AG04450 (cell line): Measurements from ENCODE around the gene NDUFS7. TPM values are rescaled to one million over a fixed set of nuclear protein-coding genes. Genes with fewer than 3 reads are reported as not detected.

Source experiments
- CTCF ChIA-PET: fragments of 300-600, 350-600 bp; formaldehyde crosslinking; extraction: SDS; loops from one replicate; lab custom pipeline; 2022; ENCODE audit warnings: antibody characterized with exemption, inconsistent platforms; lab: Charles Lee
- POLR2A ChIA-PET: fragments of 350-600 bp; formaldehyde crosslinking; extraction: SDS; loops from one replicate; lab custom pipeline; 2021; ENCODE audit warnings: antibody characterized with exemption, inconsistent platforms; lab: Yijun Ruan, JAX
- DNase-seq: peaks from one replicate; pipeline ENCODE4 v3.0.0-alpha.2; 2011; ENCODE audit warnings: low read depth, low spot score
- H3K27ac ChIP-seq: one replicate; pipeline ENCODE4 v1.5.1; 2012; ENCODE audit warnings: low read depth, low read length, control low read depth
- H3K27me3 ChIP-seq: one replicate; pipeline ENCODE4 v1.6.0; 2012; ENCODE audit warnings: low read length; ENCODE audit not compliant: control insufficient read depth, insufficient read depth
- H3K4me3 ChIP-seq: 2 replicates; pipeline ENCODE4 v1.5.1; 2011; ENCODE audit warnings: mild to moderate bottlenecking, low read depth, low read length, control low read depth
- H3K9me3 ChIP-seq: 2 replicates; pipeline ENCODE4 v1.5.1; 2012; ENCODE audit warnings: low read length; ENCODE audit not compliant: control insufficient read depth, insufficient read depth
- polyA plus RNA-seq: library from polyadenylated mRNA; depleted of rRNA; stranded (reverse); fragments of >200 nt; gene quantifications from 2 replicates; pipeline ENCODE4 v1.2.3, GENCODE V29; 2011
- TF ChIP-seq, protein P1 (sequence below): IDR thresholded peaks from 2 replicates; pipeline ENCODE4 v1.5.1; 2011; ENCODE audit warnings: low read depth, low read length, control low read depth, inconsistent platforms

The NDUFS7 gene
- polyA plus RNA-seq, 1 experiment: 26.1 TPM

DNA sequence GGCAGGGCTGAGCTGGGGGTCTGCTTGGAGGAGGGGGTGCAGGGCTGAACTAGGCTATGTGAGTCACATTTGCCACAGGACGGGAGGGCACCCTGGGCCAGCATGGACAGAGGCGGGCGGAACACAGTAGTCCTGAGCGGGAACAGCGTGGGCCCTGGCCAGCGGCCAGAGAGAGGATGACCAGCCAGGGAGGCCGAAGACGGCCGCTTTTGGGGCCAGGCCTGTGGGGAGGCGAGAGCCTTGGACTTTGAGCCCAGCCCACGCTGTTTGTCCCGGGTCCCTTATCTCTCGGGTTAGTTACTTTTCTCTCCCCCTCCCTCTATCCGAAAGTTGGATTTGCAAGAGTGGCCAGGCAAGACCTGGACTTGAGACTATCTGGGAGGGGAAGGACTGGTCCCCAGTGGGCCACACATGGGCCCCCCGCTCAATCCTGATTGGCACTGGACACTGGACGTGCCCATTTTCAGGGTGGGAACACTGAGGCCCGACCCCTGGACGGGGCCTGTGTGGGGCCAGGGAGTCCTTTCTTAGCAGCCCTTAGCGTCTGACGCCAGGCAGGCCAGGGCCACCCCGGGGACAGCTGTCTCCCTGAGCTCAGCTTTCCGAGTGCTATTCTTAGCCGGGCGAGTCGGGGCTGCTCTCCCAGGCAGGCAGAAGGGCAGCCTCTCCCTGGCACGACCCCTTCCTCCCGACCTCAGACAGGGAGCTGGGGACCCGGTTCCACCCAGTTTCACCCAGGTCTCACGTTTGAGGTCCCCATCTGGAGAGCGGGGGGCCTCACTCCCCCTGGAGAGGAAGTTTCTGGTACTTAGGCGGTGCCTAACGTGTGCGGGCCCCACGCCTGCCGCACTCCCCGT lies 16.8 kb downstream of the NDUFS7 start:
- TF ChIP-seq, protein P1, sequence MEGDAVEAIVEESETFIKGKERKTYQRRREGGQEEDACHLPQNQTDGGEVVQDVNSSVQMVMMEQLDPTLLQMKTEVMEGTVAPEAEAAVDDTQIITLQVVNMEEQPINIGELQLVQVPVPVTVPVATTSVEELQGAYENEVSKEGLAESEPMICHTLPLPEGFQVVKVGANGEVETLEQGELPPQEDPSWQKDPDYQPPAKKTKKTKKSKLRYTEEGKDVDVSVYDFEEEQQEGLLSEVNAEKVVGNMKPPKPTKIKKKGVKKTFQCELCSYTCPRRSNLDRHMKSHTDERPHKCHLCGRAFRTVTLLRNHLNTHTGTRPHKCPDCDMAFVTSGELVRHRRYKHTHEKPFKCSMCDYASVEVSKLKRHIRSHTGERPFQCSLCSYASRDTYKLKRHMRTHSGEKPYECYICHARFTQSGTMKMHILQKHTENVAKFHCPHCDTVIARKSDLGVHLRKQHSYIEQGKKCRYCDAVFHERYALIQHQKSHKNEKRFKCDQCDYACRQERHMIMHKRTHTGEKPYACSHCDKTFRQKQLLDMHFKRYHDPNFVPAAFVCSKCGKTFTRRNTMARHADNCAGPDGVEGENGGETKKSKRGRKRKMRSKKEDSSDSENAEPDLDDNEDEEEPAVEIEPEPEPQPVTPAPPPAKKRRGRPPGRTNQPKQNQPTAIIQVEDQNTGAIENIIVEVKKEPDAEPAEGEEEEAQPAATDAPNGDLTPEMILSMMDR: no peak
- Histone ChIP-seq H3K9me3 (no peaks in the 10 kb centered on the region; the same call in 1 of the 2 replicates), H3K27ac (no peak overlapping the region), H3K27me3 (no peaks in the 10 kb centered on the region), H3K4me3 (peak overlapping the region; percentile 70)
- POLR2A ChIA-PET: interaction anchor here (0.5 to 0.6 kb wide), 2 partner anchors 55 to 131 kb away, joined by 3 to 5 read pairs; no protein-coding TSS in a partner anchor
- DNase-seq: no peak
- CTCF ChIA-PET: no interaction called here

DNA sequence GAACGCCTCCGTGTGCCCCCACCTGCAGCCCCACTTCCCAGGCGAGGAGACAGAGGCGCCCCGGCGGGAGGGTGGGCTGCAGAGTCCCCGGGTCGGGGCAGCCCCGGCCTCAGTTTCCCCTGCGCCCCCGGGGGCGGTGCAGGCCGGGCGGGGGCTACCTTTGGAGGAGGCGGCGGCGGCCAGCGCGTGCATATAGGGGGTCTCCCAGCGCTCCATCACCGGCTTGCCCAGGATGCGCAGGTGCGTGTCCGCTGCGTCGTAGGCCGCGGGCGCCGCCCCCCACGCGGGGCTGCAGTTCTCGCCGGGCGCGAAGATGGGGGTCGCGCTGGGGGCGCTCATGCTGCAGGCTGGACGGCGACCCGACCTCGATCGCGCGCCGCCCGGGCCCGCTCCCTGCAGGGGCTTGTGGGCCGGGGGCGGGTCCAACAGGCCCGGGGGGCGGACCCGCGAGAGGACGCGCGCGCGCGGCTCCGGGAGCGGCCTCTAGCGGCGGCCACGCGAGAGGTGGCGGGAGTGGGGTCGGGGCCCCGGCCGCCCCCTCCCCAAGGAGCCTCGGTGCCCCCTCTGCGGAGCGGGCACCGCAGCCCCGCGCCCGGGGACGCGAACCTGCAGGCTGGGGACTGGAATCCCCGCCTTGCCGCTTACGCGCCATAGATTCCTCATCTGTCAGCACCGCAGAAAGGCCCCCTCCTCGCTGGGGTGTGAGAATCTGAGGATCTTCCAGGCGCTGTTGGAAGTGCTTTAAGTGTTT lies 17.6 kb downstream of the NDUFS7 start, which contains the start of gene GAMT:
Gene GAMT, minus strand, starts transcription at position 405 of the 751 bp plus-strand sequence. Its CDS starts 66 bp downstream, at position 339.
- ChIA-PET POLR2A (interaction anchor here (0.5 to 0.6 kb wide), 2 partner anchors 54 to 132 kb away, joined by 3 to 5 read pairs; no protein-coding TSS in a partner anchor), CTCF (no interaction called here)
- Histone ChIP-seq H3K4me3 (peak within 1 kb of the TSS; percentile 70), H3K27ac (no peak within 1 kb of the TSS), H3K9me3 (no peaks in the 10 kb centered on the region; the same call in 1 of the 2 replicates), H3K27me3 (no peaks in the 10 kb centered on the region)
- DNase-seq: no peak
- TF ChIP-seq, protein P1: peak; percentile 28

DNA sequence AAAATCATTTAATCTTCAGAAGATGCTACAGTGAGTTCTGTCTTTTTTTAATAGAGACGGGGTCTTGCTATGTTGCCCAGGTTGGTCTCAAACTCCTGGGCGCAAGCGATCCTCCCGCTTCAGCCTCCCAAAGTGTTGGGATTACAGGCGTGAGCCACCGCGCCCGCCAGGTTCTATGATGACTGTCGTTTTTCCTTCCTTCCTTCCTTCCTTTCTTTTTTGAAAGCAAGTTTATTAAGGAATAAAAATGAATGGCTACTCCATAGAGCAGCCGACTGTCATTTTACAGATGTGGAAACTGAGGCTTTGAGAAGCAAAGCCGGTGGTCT lies 18.1 kb downstream of the NDUFS7 start:
- POLR2A ChIA-PET: no interaction called here

DNA sequence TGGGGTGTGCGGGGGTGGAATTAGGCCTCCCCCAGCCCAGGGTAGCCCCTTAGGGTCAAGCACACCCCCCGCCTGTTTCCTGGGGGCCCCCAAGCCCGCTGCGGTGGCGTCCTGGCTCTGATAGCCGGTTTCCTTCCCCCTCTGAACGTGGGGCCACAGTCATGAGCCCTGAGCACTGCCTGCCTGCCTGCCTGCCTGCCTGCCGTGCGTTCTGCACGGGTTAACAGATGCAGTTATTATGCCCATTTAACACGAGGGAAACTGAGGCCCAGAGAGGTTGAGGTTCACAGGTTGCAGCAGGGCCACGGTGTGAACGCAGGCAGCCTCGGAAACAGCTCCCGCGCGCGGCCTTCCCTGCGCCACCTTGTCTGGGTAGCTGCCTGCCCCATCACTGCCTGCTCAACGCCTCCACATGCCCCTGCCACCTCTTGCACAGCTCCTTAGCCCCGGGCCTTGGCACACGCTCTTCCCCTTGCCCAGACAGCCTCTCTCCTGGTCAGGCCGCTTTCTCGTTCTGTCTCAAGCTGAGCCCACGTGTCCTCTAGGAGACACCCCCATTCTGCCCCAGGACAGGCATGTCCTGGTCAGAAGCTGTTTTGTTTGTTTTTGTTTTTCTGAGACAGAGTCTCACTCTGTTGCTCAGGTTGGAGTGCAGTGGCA lies 18.8 kb downstream of the NDUFS7 start:
- DNase-seq: no peak
- POLR2A ChIA-PET: interaction anchor here (1.4 to 1.6 kb wide), 2 partner anchors 127 to 134 kb away, joined by 4 to 15 read pairs; partner anchors contain the start of genes CIRBP and FAM174C
- Histone ChIP-seq H3K27me3 (no peaks in the 10 kb centered on the region), H3K4me3 (no peak overlapping the region), H3K9me3 (no peaks in the 10 kb centered on the region; the same call in 1 of the 2 replicates), H3K27ac (no peak overlapping the region)
- TF ChIP-seq, protein P1: no peak
- CTCF ChIA-PET: interaction anchor here (0.7 to 1.7 kb wide), 2 partner anchors 12 to 89 kb away, joined by 5 read pairs; no protein-coding TSS in a partner anchor

More for the DNA sequence above, 18.1 kb downstream of the NDUFS7 start:
- DNase-seq: no peak
- Histone ChIP-seq H3K4me3 (peak overlapping the region; percentile 70), H3K9me3 (no peaks in the 10 kb centered on the region; the same call in 1 of the 2 replicates), H3K27ac (no peak overlapping the region), H3K27me3 (no peaks in the 10 kb centered on the region)
- TF ChIP-seq, protein P1: no peak
- CTCF ChIA-PET: interaction anchor here (1.7 kb wide), 1 partner anchor 13 kb away, joined by 5 read pairs; no protein-coding TSS in a partner anchor
